Endometrium (tissue), 2 donors: ENCODE results near the gene SPP1.
"Not testable (repeated sequence)": the region's sequence is repeated elsewhere in the genome, so short reads cannot be mapped to it uniquely, and the experiment has no call there.

Experiments
- FAIRE-seq: peaks from 2 replicates; lab custom pipeline; 2012; peaks lifted over from hg19 to GRCh38; lab: Jason Lieb, UNC
- donor health status: control.
- donor health status: control.

SPP1 gene

GRCh38 chr4:88025868-88026661 lies 50.6 kb downstream of the SPP1 start:
- not testable (repeated sequence) for FAIRE-seq

- FAIRE-seq, result peak; percentile 81
Measured at GRCh38 chr4:88027611-88028608, 52.4 kb downstream of the SPP1 start.

GRCh38 chr4:88028946-88029345 lies 53.4 kb downstream of the SPP1 start:
- FAIRE-seq, result no peak

GRCh38 chr4:88029556-88029955 lies 54.0 kb downstream of the SPP1 start:
- FAIRE-seq, result no peak

GRCh38 chr4:88030565-88031310 lies 55.2 kb downstream of the SPP1 start:
- no peak for FAIRE-seq
